Neutrophil (primary cell): ENCODE results near the gene B3GNT2.

Source experiments
- H3K27ac ChIP-seq: fragments of 200-600 bp; sonication (generic); 2 replicates; pipeline ENCODE4 v1.5.1; 2016; ENCODE audit warnings: mild to moderate bottlenecking, moderate library complexity
- H3K27me3 ChIP-seq: fragments of 200-600 bp; sonication (generic); 2 replicates; pipeline ENCODE4 v1.6.0; 2016; ENCODE audit warnings: mild to moderate bottlenecking
- H3K36me3 ChIP-seq: fragments of 200-600 bp; sonication (generic); 2 replicates; pipeline ENCODE4 v1.5.1; 2017
- H3K4me1 ChIP-seq, 2 experiments: fragments of 200-600 bp in 1 of 2; sonication (generic) in 1 of 2; 1 replicate in 1 of 2; 2 replicates in 1 of 2; pipeline versions ENCODE4 v1.5.1 to v1.6.1; 2013 to 2016; ENCODE audit warnings: low read depth in 1 of 2, low read length in 1 of 2, mild to moderate bottlenecking in 1 of 2, moderate library complexity in 1 of 2; ENCODE audit not compliant: control insufficient read depth in 1 of 2, insufficient read depth in 1 of 2
- H3K4me3 ChIP-seq, 2 experiments: fragments of 200-600 bp in 1 of 2; sonication (generic) in 1 of 2; 1 replicate in 1 of 2; 2 replicates in 1 of 2; pipeline ENCODE4 v1.5.1; 2013 to 2016; ENCODE audit warnings: low read depth in 1 of 2, low read length in 1 of 2, mild to moderate bottlenecking in 1 of 2, moderate library complexity in 1 of 2
- H3K9me3 ChIP-seq: fragments of 200-600 bp; sonication (generic); 2 replicates; pipeline ENCODE4 v1.5.1; 2016
- CTCF ChIP-seq: fragments of 200-600 bp; sonication (generic); IDR thresholded peaks from 2 replicates; pipeline ENCODE4 v1.5.1; 2016; ENCODE audit warnings: antibody characterized with exemption

The B3GNT2 gene

GRCh38 chr2:62270728-62271127 lies 74.8 kb downstream of the B3GNT2 start:
- TF ChIP-seq CTCF, result no peak
- Histone ChIP-seq H3K9me3 (no peaks in the 10 kb centered on the region), H3K27me3 (no peaks in the 10 kb centered on the region)

More at GRCh38 chr2:62270728-62271127, 74.8 kb downstream of the B3GNT2 start:
- Histone ChIP-seq H3K4me3 (no peak overlapping the region), H3K4me1 (no peaks in the 10 kb centered on the region), H3K27ac (no peak overlapping the region), H3K36me3 (no peaks in the 10 kb centered on the region)
